ENCODE measurements around the gene IL18R1. TPM values are rescaled to one million over a fixed set of nuclear protein-coding genes. Genes with fewer than 3 reads are reported as not detected.

The IL18R1 gene
- total RNA-seq, 3 donors from 2014 or later: 7.0 to 7.7 (median 7.2) TPM

DNA sequence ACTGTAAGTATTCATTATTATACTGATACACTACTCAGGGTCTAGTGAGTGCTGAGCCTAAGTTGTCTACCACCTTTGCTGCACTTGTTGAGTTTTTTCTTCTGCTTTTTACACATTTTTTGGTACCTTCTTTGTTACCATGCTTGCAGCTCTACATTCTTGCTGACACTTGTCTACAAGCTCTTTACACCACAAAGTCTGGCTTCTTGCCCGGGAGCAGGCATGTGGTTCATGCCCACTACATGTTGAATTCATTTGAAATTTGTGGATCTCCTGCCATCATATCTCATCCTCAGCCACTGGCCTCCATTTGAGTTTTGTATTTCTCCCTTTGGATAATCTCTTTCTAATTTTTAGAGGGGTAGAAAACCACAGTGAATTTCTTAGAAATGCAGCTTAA lies 29.9 kb downstream of the IL18R1 start:
- no peaks in the 10 kb centered on the region for H3K27me3 ChIP-seq
- TF ChIP-seq, protein P1, sequence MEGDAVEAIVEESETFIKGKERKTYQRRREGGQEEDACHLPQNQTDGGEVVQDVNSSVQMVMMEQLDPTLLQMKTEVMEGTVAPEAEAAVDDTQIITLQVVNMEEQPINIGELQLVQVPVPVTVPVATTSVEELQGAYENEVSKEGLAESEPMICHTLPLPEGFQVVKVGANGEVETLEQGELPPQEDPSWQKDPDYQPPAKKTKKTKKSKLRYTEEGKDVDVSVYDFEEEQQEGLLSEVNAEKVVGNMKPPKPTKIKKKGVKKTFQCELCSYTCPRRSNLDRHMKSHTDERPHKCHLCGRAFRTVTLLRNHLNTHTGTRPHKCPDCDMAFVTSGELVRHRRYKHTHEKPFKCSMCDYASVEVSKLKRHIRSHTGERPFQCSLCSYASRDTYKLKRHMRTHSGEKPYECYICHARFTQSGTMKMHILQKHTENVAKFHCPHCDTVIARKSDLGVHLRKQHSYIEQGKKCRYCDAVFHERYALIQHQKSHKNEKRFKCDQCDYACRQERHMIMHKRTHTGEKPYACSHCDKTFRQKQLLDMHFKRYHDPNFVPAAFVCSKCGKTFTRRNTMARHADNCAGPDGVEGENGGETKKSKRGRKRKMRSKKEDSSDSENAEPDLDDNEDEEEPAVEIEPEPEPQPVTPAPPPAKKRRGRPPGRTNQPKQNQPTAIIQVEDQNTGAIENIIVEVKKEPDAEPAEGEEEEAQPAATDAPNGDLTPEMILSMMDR (IDR thresholded peaks at IDR 0.05): no peak
- H3K36me3 ChIP-seq: no peaks in the 10 kb centered on the region
- no peak overlapping the region for H3K27ac ChIP-seq
- intact Hi-C loops (cut with DNase I; ENCODE audit: low total_unique reads): no loop called here
- no peak overlapping the region for H3K4me3 ChIP-seq
- no peak for DNase-seq (ENCODE audit: low spot score in 2 of 2)
- H3K4me1 ChIP-seq: no peaks in the 10 kb centered on the region
- peaks cover 0 to 22% of the 10 kb centered on the region in 2 donors for H3K9me3 ChIP-seq

DNA sequence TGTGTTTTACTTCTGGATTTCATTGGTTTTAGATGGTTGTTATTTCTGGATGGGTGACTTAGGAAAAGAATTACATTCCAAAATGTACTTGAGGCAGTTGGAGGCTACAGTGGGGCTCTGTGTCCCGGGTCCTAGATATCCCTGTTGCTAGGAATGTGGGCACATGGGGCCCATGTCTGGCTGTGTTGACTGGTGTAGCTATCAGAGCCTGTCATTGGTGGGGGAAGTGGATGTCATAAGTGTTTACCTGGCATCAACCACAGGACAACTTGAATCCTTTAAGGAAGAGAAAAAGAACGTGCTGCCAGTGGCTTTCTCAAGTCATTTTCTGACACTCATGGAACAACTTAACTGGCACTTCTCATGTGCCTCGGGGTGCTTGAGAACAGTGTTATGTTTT lies 30.4 kb downstream of the IL18R1 start:
- Histone ChIP-seq H3K4me3 (no peak overlapping the region), H3K4me1 (no peaks in the 10 kb centered on the region), H3K27me3 (no peaks in the 10 kb centered on the region), H3K27ac (no peak overlapping the region), H3K9me3 (peaks cover 0 to 22% of the 10 kb centered on the region in 2 donors), H3K36me3 (no peaks in the 10 kb centered on the region)
- DNase-seq (ENCODE audit: low spot score in 2 of 2): no peak
- intact Hi-C loops (cut with DNase I; ENCODE audit: low total_unique reads): no loop called here
- TF ChIP-seq POLR2AphosphoS5 (IDR thresholded peaks at IDR 0.05) (no peak), POLR2A (IDR thresholded peaks at IDR 0.05) (no peak)
- TF ChIP-seq, protein P1 (IDR thresholded peaks at IDR 0.05): no peak

DNA sequence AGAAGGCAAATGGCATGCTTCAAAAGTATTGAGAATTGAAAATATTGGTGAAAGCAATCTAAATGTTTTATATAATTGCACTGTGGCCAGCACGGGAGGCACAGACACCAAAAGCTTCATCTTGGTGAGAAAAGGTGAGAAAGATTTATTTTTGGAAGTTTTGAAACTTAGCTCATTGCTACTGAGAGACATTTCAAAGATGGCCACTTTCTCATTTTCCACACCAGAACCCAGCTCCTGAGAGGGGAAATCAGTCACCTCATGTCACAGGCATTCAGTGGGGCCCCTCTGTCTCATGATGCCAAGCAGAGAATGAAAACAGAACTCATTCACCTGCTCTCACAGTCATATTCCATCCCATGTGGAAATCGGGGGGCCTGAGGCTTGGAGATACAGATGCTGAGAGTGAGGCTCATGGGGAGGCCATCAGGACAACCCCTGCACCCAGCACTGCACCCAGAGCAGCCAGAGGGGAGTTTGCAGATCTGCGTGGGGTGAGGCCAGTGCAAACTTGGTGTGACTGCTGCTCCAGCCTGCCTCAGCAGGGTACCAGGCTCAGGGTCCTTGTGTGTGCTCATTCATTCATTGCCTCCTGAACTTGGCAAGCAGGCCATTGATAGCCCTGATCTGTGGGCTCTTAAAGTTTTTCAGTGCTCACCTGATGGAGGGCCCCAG lies 31.4 kb downstream of the IL18R1 start:
- no peaks in the 10 kb centered on the region for H3K4me1 ChIP-seq
- no peaks in the 10 kb centered on the region for H3K36me3 ChIP-seq
- intact Hi-C loops (cut with DNase I; ENCODE audit: low total_unique reads): no loop called here
- H3K4me3 ChIP-seq: no peak overlapping the region
- DNase-seq (ENCODE audit: low spot score in 2 of 2): no peak
- no peak for TF ChIP-seq POLR2A (IDR thresholded peaks at IDR 0.05)
- TF ChIP-seq, protein P1 (IDR thresholded peaks at IDR 0.05): no peak
- TF ChIP-seq POLR2AphosphoS5 (IDR thresholded peaks at IDR 0.05): no peak
- H3K9me3 ChIP-seq: peaks cover 0 to 22% of the 10 kb centered on the region in 2 donors
- H3K27me3 ChIP-seq: no peaks in the 10 kb centered on the region
- no peak overlapping the region for H3K27ac ChIP-seq

DNA sequence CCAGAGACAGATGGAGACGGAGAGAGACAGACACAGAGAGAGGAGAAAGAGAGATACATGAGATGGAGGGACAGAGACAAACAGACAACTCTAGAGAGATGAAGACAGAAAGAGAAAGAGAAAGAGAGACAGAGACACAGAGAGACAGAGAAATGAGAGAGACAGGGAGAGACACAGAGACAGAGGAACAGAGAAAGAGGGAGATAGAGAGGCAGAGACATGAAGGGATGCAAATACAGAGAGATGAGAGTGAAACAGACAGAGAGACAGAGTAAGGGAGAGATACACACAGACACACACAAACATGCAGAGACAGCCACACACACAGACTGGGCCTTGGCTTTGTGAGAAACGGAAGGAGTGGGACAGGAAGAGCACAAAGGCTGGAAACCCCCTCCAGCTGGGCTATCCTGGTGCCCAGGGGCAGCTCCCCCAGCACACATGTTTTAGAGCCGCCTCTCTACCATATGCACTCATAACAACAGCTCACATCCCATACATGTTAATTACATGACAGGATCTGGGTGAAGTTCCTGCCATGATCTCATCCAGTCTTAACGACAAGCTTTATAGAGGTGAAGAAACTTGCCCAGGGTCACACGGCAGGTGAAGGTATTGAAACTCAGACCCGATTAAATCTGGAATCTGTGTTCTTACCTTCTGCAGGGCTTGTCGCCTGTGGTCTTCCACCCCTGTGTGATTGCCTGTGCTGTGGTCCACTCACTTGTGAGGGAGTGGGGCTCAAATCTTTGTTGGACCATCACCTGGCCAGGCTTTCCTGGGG lies 32.4 kb downstream of the IL18R1 start:
- Histone ChIP-seq H3K4me1 (no peaks in the 10 kb centered on the region), H3K27ac (no peak overlapping the region), H3K4me3 (no peak overlapping the region), H3K9me3 (peaks cover 0 to 14% of the 10 kb centered on the region in 2 donors), H3K27me3 (no peaks in the 10 kb centered on the region), H3K36me3 (no peaks in the 10 kb centered on the region)
- intact Hi-C loops (cut with DNase I; ENCODE audit: low total_unique reads): no loop called here
- TF ChIP-seq POLR2AphosphoS5 (IDR thresholded peaks at IDR 0.05): no peak
- TF ChIP-seq, protein P1 (IDR thresholded peaks at IDR 0.05): no peak
- TF ChIP-seq POLR2A (IDR thresholded peaks at IDR 0.05): no peak
- no peak for DNase-seq (ENCODE audit: low spot score in 2 of 2)

DNA sequence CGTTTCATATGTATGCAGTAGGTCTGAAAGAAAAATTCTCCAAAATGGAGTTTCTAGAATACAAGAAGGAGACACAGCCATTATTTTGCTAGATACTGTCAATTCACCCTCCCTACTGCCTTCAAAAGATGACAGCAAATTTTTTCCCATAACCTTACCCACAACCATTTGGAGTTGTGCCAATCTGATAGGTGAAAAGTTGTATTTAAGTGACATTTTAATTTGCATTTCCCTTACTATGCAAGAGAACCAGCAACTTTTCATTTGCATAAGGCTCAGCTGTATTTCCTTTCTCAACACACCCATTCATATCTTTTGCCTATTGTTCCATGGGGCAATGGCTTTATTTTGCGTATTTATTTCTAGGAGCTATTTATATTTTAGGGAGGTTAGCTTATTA lies 36.0 kb downstream of the IL18R1 start:
- Histone ChIP-seq H3K36me3 (no peaks in the 10 kb centered on the region), H3K27me3 (no peaks in the 10 kb centered on the region), H3K27ac (no peak overlapping the region), H3K4me1 (no peaks in the 10 kb centered on the region), H3K9me3 (no peaks in the 10 kb centered on the region), H3K4me3 (no peak overlapping the region)
- intact Hi-C loops (cut with DNase I; ENCODE audit: low total_unique reads): no loop called here
- no peak for TF ChIP-seq POLR2A (IDR thresholded peaks at IDR 0.05)
- TF ChIP-seq, protein P1 (IDR thresholded peaks at IDR 0.05): no peak
- TF ChIP-seq POLR2AphosphoS5 (IDR thresholded peaks at IDR 0.05): no peak
- DNase-seq (ENCODE audit: low spot score in 2 of 2): no peak
